LNCAP (cell line): ENCODE measurements around the gene UFL1.

Experiments
- TF ChIP-seq, protein P1 (sequence below): fragments of 450-650 bp; IDR thresholded peaks from 2 replicates; pipeline ENCODE4 v1.5.1; 2017; ENCODE audit warnings: mild to moderate bottlenecking

The UFL1 gene

GRCh38 chr6:96521644-96522464 is at the start of gene UFL1:
UFL1 (plus strand) TSS chr6:96521806; CDS start chr6:96521874, 68 bp downstream.
- TF ChIP-seq, protein P1, sequence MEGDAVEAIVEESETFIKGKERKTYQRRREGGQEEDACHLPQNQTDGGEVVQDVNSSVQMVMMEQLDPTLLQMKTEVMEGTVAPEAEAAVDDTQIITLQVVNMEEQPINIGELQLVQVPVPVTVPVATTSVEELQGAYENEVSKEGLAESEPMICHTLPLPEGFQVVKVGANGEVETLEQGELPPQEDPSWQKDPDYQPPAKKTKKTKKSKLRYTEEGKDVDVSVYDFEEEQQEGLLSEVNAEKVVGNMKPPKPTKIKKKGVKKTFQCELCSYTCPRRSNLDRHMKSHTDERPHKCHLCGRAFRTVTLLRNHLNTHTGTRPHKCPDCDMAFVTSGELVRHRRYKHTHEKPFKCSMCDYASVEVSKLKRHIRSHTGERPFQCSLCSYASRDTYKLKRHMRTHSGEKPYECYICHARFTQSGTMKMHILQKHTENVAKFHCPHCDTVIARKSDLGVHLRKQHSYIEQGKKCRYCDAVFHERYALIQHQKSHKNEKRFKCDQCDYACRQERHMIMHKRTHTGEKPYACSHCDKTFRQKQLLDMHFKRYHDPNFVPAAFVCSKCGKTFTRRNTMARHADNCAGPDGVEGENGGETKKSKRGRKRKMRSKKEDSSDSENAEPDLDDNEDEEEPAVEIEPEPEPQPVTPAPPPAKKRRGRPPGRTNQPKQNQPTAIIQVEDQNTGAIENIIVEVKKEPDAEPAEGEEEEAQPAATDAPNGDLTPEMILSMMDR, result no peak

- TF ChIP-seq, protein P1, result no peak
Measured at GRCh38 chr6:96478695-96479094, 42.9 kb upstream of the UFL1 start.

DNA sequence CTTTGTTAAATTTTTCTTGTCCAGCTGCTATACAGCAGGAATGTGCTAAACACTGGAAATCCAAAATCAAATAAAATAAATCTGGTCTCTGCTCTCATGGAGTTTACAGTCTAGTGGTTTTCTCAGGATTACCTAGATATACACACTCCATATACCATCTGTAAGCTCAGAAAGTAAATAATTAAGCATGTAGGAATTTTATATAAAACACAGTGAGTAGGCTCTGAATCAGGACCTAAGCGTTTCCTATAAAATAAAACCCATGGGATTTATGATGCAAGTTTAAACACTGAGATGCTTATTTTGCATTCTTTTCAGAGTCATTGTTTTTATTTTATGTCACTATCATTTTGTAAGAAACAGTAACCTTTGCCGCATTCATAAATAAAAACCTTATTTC is 29.7 kb upstream of the UFL1 start:
- TF ChIP-seq, protein P1, result no peak

DNA sequence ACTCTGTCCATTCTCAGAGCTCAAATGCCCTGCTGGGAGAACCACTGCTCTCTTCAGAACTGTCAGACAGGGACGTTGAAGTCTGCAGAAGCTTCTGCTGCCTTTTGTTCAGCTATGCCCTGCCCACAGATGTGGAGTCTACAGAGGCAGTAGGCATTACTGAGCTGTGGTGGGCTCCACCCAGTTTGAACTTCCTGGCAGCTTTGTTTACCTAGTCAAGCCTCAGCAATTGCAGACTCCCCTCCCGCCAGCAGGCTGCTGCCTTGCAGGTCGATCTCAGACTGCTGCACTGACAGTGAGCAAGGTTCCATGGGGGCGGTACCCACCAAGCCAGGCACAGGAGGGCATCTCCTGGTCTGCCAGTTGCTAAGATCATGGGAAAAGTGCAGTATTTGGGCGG is 21.8 kb upstream of the UFL1 start:
- TF ChIP-seq, protein P1, result no peak

DNA sequence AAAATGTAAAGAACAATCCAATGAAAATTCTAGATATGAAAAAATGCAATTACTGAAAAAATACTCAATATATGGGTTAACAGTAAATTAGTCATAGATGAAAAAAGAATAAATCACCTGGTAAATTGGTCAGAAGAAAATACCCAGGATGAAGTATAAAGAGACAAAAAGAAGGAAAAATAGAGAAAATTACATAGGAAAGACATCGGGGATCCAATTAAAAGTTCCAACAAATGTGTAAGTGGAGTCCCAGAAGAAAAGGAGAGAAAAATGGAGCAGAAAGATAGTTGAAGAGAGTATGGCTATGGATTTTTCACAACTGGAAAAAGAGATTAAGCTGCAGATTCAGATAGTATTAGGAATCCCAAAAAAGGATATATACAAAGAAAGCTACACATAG is 18.7 kb upstream of the UFL1 start:
- TF ChIP-seq, protein P1, result no peak

- TF ChIP-seq, protein P1, result no peak
Measured at GRCh38 chr6:96505363-96505762, 16.2 kb upstream of the UFL1 start.

DNA sequence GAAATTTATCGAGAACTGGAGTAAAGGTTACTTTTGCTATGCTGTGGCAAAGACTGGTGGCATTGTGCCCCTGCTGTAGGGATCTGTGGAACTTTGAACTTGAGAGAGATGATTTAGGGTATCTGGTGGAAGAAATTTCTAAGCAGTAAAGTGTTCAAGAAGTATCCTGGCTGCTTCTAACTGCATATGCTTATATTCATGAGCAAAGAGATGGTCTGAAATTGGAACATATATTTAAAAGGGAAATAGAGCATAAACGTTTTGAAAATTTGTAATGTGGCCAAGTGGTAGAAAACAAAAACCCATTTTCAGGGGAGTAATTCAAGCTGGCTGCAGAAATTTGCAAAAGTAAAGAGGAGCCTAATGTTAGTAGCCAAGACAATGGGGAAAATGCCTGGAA is 12.3 kb upstream of the UFL1 start:
- TF ChIP-seq, protein P1, result no peak
